ENCODE results near the gene PRR20G.

GRCh38 chr3:127316685-127317084 is 28.8 kb upstream of the PRR20G start:
- no peak for TF ChIP-seq CREB1 (IDR thresholded peaks at IDR 0.05; ENCODE audit: low read depth)
- no peak for TF ChIP-seq CTCF (IDR thresholded peaks at IDR 0.05 in 2 of 3, conservative IDR thresholded peaks at IDR 0.05 in 1 of 3; ENCODE audit: control insufficient read depth in 2 of 3, extremely low read depth in 1 of 3, insufficient read depth in 1 of 3, low read depth in 3 of 3, low read length in 3 of 3)
- no peak for TF ChIP-seq MTA3 (IDR thresholded peaks at IDR 0.05; ENCODE audit: borderline replicate concordance, low read length)
- no peak for TF ChIP-seq SMARCA5 (IDR thresholded peaks at IDR 0.05)
- no peak for TF ChIP-seq CREM (IDR thresholded peaks at IDR 0.05; ENCODE audit: low read depth)
- no peak for TF ChIP-seq SUZ12 (IDR thresholded peaks at IDR 0.05; ENCODE audit: unreplicated experiment)
- TF ChIP-seq SRF (IDR thresholded peaks at IDR 0.05; ENCODE audit: low read depth in 2 of 2, low read length in 2 of 2): no peak
- no peak for TF ChIP-seq YY1 (IDR thresholded peaks at IDR 0.05; ENCODE audit: low read depth, low read length)
